Esophagus squamous epithelium (tissue), 5 donors: ENCODE results near the gene SPNS2. TPM values are rescaled to one million over a fixed set of nuclear protein-coding genes. Genes with fewer than 3 reads are reported as not detected.

ENCODE experiments used
- DNase-seq: peaks from one replicate; lab custom pipeline; 2025; lab: John Stamatoyannopoulos, UW
- H3K27ac ChIP-seq, 4 donors: fragments of 200-600 bp; sonication (generic); one replicate each; pipeline ENCODE4 v1.5.1; 2016 to 2019; ENCODE audit warnings: mild to moderate bottlenecking in 1 of 4
- H3K27me3 ChIP-seq, 4 donors: fragments of 200-600 bp; sonication (generic); 1 replicate in 3 of 4; 2 replicates in 1 of 4; pipeline versions ENCODE4 v1.5.1 to v1.6.0; 2017 to 2021; ENCODE audit warnings: antibody characterized with exemption in 1 of 4
- H3K36me3 ChIP-seq, 3 donors: fragments of 200-600 bp; sonication (generic); one replicate each; pipeline ENCODE4 v1.5.1; 2016 to 2019
- H3K4me1 ChIP-seq, 3 donors: fragments of 200-600 bp; sonication (generic); one replicate each; pipeline ENCODE4 v1.5.1; 2017 to 2019
- H3K4me3 ChIP-seq, 4 donors: fragments of 200-600 bp; sonication (generic); 1 replicate in 3 of 4; 2 replicates in 1 of 4; pipeline ENCODE4 v1.5.1; 2016 to 2019; ENCODE audit warnings: mild to moderate bottlenecking in 2 of 4, moderate library complexity in 1 of 4
- H3K9me3 ChIP-seq, 3 donors: fragments of 200-600 bp; sonication (generic); one replicate each; pipeline ENCODE4 v1.5.1; 2016 to 2019
- CTCF ChIP-seq, 6 experiments: fragments of 450-650 bp in 4 of 6; fragments of 200-600 bp in 2 of 6; sonication (generic) in 2 of 6; IDR thresholded peaks; one replicate each; pipeline ENCODE4 v1.5.1; 2016 to 2019; ENCODE audit warnings: antibody characterized with exemption in 6 of 6, mild to moderate bottlenecking in 4 of 6, moderate library complexity in 4 of 6
- POLR2A ChIP-seq, 4 donors: fragments of 450-650 bp; IDR thresholded peaks; one replicate each; pipeline ENCODE4 v1.6.1; 2017; ENCODE audit warnings: antibody characterized with exemption in 4 of 4, mild to moderate bottlenecking in 4 of 4, moderate library complexity in 3 of 4
- WGBS, 2 donors: methylation state at CpG; one replicate each; pipeline ENCODE4 v1.1.5; 2018; 5-methylcytosine and 5-hydroxymethylcytosine counted together
- intact Hi-C: fragments of 100-400 bp; cut with DNase I; formaldehyde crosslinking; loops from one replicate; pipeline ENCODE4 v1.15.0; 2022
- total RNA-seq, 4 donors: library from RNA; depleted of rRNA; stranded (reverse); fragments of >200 nt; gene quantifications; one replicate each; pipeline ENCODE4 v1.1.0, GENCODE V29; 2016
- donor health status: DM: yes; HTN: yes; CAD: no.

SPNS2 gene
- total RNA-seq, 4 donors from 2014 or later: 36.8 to 66.6 (median 47.6) TPM

GRCh38 chr17:4499431-4500190, 930 bp downstream of the SPNS2 start:
- no peak for TF ChIP-seq CTCF (IDR thresholded peaks at IDR 0.05)
- TF ChIP-seq POLR2A (IDR thresholded peaks at IDR 0.05): peak in 1 of 4 donors; percentile 17
- Histone ChIP-seq H3K27ac (peak overlapping the region; percentile 51 to 80 (median 68)), H3K9me3 (no peaks in the 10 kb centered on the region), H3K27me3 (peaks cover 0 to 80% (median 2%) of the 10 kb centered on the region in 4 donors), H3K4me3 (peak overlapping the region; percentile 30 to 69 (median 54)), H3K4me1 (peaks cover 24 to 69% (median 29%) of the 10 kb centered on the region in 3 donors), H3K36me3 (no peaks in the 10 kb centered on the region)
- WGBS, 2 donors: 1 to 2% methylated on average over 18 to 22 of the region's 53 CpGs
- DNase-seq: no peak
- intact Hi-C loops: no loop called here

DNA sequence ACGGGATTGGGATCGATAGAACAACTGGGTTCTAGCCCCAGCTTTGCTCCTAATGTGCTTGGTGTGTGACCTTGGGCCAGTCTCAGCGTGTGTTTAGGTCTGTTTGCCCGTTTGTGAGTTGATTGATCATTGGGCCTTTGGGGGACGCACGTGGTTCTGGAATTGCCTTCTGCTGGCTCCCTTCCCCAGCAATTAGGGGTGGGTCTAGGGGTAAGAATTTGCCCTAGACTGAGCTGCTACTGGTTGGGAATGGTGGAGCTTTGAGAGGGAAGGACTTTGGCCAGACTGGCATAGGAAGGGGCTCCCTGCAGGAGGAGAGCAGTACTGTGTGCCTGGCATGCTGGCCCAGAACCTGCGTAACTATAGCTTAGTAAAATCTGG, 1.5 kb downstream of the SPNS2 start:
- no peaks in the 10 kb centered on the region for H3K9me3 ChIP-seq
- WGBS, 2 donors: 8 to 39% methylated on average over 2 to 5 of the region's 7 CpGs
- TF ChIP-seq POLR2A (IDR thresholded peaks at IDR 0.05): no peak
- TF ChIP-seq CTCF (IDR thresholded peaks at IDR 0.05): no peak
- peak overlapping the region; percentile 51 to 80 (median 68) for H3K27ac ChIP-seq
- intact Hi-C loops: no loop called here
- DNase-seq: no peak
- H3K4me1 ChIP-seq: peaks cover 24 to 74% (median 29%) of the 10 kb centered on the region in 3 donors
- peaks cover 0 to 80% (median 2%) of the 10 kb centered on the region in 4 donors for H3K27me3 ChIP-seq
- no peaks in the 10 kb centered on the region for H3K36me3 ChIP-seq
- H3K4me3 ChIP-seq: peak overlapping the region; percentile 30 to 69 (median 54)

DNA sequence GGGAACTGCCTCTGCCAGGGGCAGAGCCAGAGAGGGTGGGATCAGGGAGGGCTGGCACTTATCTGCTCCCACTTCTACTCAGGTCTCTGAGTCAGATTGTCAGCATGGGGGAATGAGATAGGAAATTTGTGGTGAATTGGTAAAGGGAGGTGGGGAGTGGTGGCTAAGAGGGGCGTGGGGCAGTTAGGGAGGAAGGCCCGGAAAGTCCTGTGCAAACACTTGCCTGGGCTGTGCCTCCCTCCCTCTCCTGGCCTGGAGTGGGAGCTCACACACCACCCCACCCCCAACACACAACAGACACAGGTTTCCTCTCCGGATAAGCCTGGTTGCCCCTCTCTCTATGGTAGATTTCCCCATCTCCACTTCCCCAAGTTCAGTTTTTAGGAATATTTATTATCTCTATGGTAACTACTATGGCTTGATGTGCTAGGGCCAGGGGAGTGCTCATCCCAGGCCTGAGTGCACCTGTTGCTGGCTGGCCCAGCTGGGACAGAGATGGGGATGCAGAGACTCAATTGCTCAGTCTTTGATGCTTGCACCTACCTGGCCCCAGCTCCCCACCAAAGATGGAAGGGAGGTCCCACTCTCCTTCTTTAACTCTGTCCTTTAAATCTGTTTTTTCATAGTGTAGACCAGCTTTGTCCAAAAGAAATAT, 2.7 kb downstream of the SPNS2 start:
- Histone ChIP-seq H3K27me3 (peaks cover 0 to 85% (median 2%) of the 10 kb centered on the region in 4 donors), H3K4me3 (peak overlapping the region; percentile 30 to 69 (median 54)), H3K36me3 (no peaks in the 10 kb centered on the region), H3K27ac (peak overlapping the region; percentile 43 to 80 (median 68)), H3K4me1 (peaks cover 32 to 87% (median 35%) of the 10 kb centered on the region in 3 donors), H3K9me3 (no peaks in the 10 kb centered on the region)
- no peak for DNase-seq
- no peak for TF ChIP-seq POLR2A (IDR thresholded peaks at IDR 0.05)
- intact Hi-C loops: no loop called here
- WGBS, 2 donors: 22 to 30% methylated on average over 2 to 3 of the region's 3 CpGs

DNA sequence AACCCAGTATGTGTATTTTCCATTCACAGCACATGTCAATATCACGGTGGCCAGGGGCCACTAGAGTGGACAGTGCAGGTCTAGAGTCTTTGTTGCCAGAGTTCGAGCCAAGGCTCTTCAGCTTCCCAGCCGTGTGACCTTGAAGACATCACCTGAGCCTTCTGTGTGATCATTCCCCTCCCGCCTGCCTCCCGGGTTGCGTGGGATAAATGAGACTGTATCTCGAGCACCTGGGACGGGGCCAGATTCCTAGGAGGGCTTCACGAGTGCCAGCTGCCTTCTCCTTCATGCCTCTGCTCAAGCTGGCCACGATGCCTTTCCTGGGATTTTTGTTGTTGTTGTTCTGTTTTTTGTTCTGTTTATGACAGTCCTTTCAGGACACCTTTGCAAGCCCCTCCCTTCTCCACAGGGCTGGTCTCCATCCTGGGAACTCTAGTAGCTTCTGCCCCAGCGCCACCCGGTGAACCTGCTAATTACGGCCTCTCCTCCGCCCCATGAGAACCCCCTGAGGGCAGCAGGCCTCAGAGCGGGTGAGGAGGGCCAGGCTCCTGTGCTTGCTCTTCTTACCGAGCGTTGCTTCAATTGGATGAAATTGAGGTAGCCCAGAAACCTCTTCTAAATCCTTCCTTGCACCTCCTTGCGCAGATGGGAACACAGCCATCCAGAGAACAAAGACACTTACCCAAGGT, 3.9 kb downstream of the SPNS2 start:
- peaks cover 29 to 89% (median 42%) of the 10 kb centered on the region in 3 donors for H3K4me1 ChIP-seq
- 57 to 75% methylated on average over 14 to 17 of the region's 18 CpGs for WGBS, 2 donors
- TF ChIP-seq CTCF (IDR thresholded peaks at IDR 0.05) (no peak), POLR2A (IDR thresholded peaks at IDR 0.05) (no peak)
- no peaks in the 10 kb centered on the region for H3K36me3 ChIP-seq
- no peak for DNase-seq
- intact Hi-C loops: no loop called here
- H3K27ac ChIP-seq: peak overlapping the region in 3 of 4 donors; percentile 24 to 66 (median 65)
- peak overlapping the region in 2 of 4 donors; percentile 8 to 58 for H3K4me3 ChIP-seq
- H3K27me3 ChIP-seq: peaks cover 0 to 73% (median 2%) of the 10 kb centered on the region in 4 donors
- H3K9me3 ChIP-seq: no peaks in the 10 kb centered on the region

- DNase-seq: no peak
- Histone ChIP-seq H3K27ac (peak overlapping the region in 3 of 4 donors; percentile 24 to 66 (median 65)), H3K36me3 (no peaks in the 10 kb centered on the region), H3K4me3 (peak overlapping the region in 2 of 4 donors; percentile 8 to 58), H3K27me3 (peaks cover 0 to 65% (median 2%) of the 10 kb centered on the region in 4 donors), H3K4me1 (peaks cover 21 to 89% (median 34%) of the 10 kb centered on the region in 3 donors), H3K9me3 (no peaks in the 10 kb centered on the region)
- 67 to 83% methylated on average over 1 to 2 of the region's 4 CpGs for WGBS, 2 donors
- intact Hi-C loops: no loop called here
- TF ChIP-seq CTCF (IDR thresholded peaks at IDR 0.05): no peak
- no peak for TF ChIP-seq POLR2A (IDR thresholded peaks at IDR 0.05)
Observed at GRCh38 chr17:4503283-4504025, 4.8 kb downstream of the SPNS2 start.
